Caco-2 (cell line): Measurements from ENCODE around the gene CTXND1. TPM values are rescaled to one million over a fixed set of nuclear protein-coding genes. Genes with fewer than 3 reads are reported as not detected.

Experiments
- BruUV-seq: library from RNA; stranded (reverse); fragments of 400-500 nt; replicated peaks from 2 replicates; lab custom pipeline; 2021; lab: Mats Ljungman, UMichigan
- CTCF ChIA-PET: fragments of 300-600 bp; sonication (Branson Sonifier 250); formaldehyde crosslinking; loops from one replicate; lab custom pipeline; 2022; ENCODE audit warnings: antibody characterized with exemption; lab: Charles Lee
- POLR2A ChIA-PET: fragments of 300-600 bp; sonication (Branson Sonifier 250); formaldehyde crosslinking; loops from one replicate; lab custom pipeline; 2022; ENCODE audit warnings: antibody characterized with exemption; lab: Charles Lee
- DNase-seq, 2 experiments: peaks; one replicate each; pipeline versions ENCODE4 v3.0.0 to v3.0.0-alpha.2; 2020 to 2022
- H3K27me3 ChIP-seq: replicated peaks from 2 replicates; pipeline ENCODE4 v1.6.0; 2011; ENCODE audit warnings: low read length; ENCODE audit not compliant: control insufficient read depth, insufficient read depth
- H3K36me3 ChIP-seq: 2 replicates; pipeline ENCODE4 v1.5.1; 2011; ENCODE audit warnings: low read length; ENCODE audit not compliant: control insufficient read depth, insufficient read depth
- H3K4me1 ChIP-seq: fragments of 250-450 bp; sonication (Bioruptor Pico); 2 replicates; pipeline ENCODE4 v1.5.1; 2020; ENCODE audit warnings: mild to moderate bottlenecking
- H3K4me3 ChIP-seq: 2 replicates; pipeline ENCODE4 v1.5.1; 2011; ENCODE audit warnings: low read depth, mild to moderate bottlenecking, control low read depth, low read length
- H3K9me3 ChIP-seq: fragments of 250-450 bp; sonication (Bioruptor Pico); 2 replicates; pipeline ENCODE4 v1.5.1; 2020; ENCODE audit warnings: mild to moderate bottlenecking, moderate library complexity
- H3K27ac Mint-ChIP-seq: one replicate; pipeline ENCODE4 v1.8.0; 2022; ENCODE audit warnings: mixed read lengths; ENCODE audit not compliant: unreplicated experiment
- H3K27me3 Mint-ChIP-seq: one replicate; pipeline ENCODE4 v1.8.0; 2022; ENCODE audit warnings: mixed read lengths; ENCODE audit not compliant: insufficient read depth, unreplicated experiment
- H3K36me3 Mint-ChIP-seq: one replicate; pipeline ENCODE4 v1.8.0; 2022; ENCODE audit warnings: mild to moderate bottlenecking, mixed read lengths; ENCODE audit not compliant: insufficient read depth, unreplicated experiment
- H3K4me1 Mint-ChIP-seq: one replicate; pipeline ENCODE4 v1.8.0; 2022; ENCODE audit warnings: low read depth, mixed read lengths; ENCODE audit not compliant: unreplicated experiment
- H3K4me3 Mint-ChIP-seq: one replicate; pipeline ENCODE4 v1.8.0; 2022; ENCODE audit warnings: mild to moderate bottlenecking, moderate library complexity, mixed read lengths; ENCODE audit not compliant: unreplicated experiment
- H3K9me3 Mint-ChIP-seq: one replicate; pipeline ENCODE4 v1.8.0; 2022; ENCODE audit warnings: mixed read lengths; ENCODE audit not compliant: unreplicated experiment
- CTCF ChIP-seq, 2 experiments: fragments of 200-600 bp in 1 of 2; IDR thresholded peaks; 1 replicate in 1 of 2; 2 replicates in 1 of 2; pipeline versions ENCODE4 v1.5.1 to v1.8.0; 2011 to 2022; ENCODE audit warnings: antibody characterized with exemption in 1 of 2, control low read depth in 1 of 2, inconsistent platforms in 1 of 2, low read depth in 1 of 2, low read length in 1 of 2, mild to moderate bottlenecking in 1 of 2, moderate library complexity in 1 of 2; ENCODE audit not compliant: insufficient read depth in 1 of 2, severe bottlenecking in 1 of 2, unreplicated experiment in 1 of 2
- intact Hi-C: fragments of 100-400 bp; cut with micrococcal nuclease; formaldehyde crosslinking; loops from one replicate; pipeline ENCODE4 v1.10.0; 2022; ENCODE audit not compliant: unreplicated experiment
- total RNA-seq: library from RNA; stranded (reverse); gene quantifications from 2 replicates; pipeline ENCODE4 v1.2.3, GENCODE V29; 2022

The CTXND1 gene
- total RNA-seq, 1 experiment from 2014 or later = 0.05 TPM

DNA sequence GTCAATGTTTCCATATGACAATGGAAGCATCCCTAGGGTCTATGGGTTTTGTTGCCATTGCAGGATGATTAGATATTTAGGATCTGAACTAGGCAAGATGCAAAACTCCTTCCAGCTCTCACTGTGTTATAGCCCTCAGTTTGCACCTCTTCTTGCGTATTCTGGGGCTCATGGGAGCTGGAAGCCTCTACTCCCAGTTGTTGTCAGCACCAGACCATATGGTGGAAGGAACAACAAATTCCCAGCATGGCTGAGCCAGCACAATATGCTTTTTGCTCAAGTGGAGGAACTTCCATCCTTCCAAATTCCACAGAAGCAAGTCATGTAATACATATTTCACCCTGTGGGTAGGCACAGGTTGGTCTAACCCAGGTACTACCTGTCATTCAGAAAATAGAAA is 18.5 kb upstream of the CTXND1 start:
- Histone ChIP-seq H3K9me3 (no peaks in the 10 kb centered on the region), H3K27me3 (no peaks in the 10 kb centered on the region; the same call in 1 of the 2 replicates), H3K4me1 (no peaks in the 10 kb centered on the region), H3K36me3 (no peaks in the 10 kb centered on the region), H3K4me3 (no peak overlapping the region)
- intact Hi-C loops = no loop called here
- Mint-ChIP-seq H3K9me3 (no peaks in the 10 kb centered on the region), H3K27me3 (peaks cover 21% of the 10 kb centered on the region), H3K27ac (no peak overlapping the region), H3K36me3 (no peaks in the 10 kb centered on the region), H3K4me3 (no peak overlapping the region), H3K4me1 (no peaks in the 10 kb centered on the region)
- BruUV-seq = no TSS peak
- ChIA-PET CTCF (no interaction called here), POLR2A (no interaction called here)
- no peak for DNase-seq
- no peak for TF ChIP-seq CTCF (IDR thresholded peaks at IDR 0.05; ENCODE audit: insufficient read depth in 1 of 2, low read depth in 1 of 2, low read length in 1 of 2, severe bottlenecking in 1 of 2, unreplicated experiment in 1 of 2)

DNA sequence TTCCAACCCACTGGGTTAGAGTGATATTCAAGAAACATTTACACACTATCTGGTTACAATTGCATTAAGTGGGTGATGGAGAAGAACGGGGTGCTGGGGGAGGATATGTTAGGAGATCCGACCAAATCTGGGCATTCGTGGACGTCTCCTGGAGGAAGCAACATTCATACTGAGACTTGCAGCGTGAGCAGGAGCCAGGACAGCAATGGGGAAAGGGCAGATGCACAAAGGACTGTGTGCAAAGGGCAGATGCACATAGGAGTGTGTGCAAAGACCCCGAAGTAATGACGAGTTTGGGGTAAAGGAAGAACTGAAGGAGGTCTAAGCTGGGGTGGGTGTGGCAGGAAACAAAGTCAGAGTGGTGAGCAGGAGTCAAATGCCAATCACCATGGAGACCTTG is 16.1 kb upstream of the CTXND1 start:
- peaks cover 21% of the 10 kb centered on the region for H3K27me3 Mint-ChIP-seq
- DNase-seq = no peak
- no peaks in the 10 kb centered on the region for H3K4me1 Mint-ChIP-seq
- ChIA-PET POLR2A (no interaction called here), CTCF (no interaction called here)
- intact Hi-C loops = no loop called here
- H3K9me3 Mint-ChIP-seq = no peaks in the 10 kb centered on the region
- H3K36me3 Mint-ChIP-seq = no peaks in the 10 kb centered on the region
- Histone ChIP-seq H3K27me3 (no peaks in the 10 kb centered on the region; the same call in none of the 2 replicates), H3K4me3 (no peak overlapping the region), H3K4me1 (no peaks in the 10 kb centered on the region), H3K9me3 (no peaks in the 10 kb centered on the region), H3K36me3 (no peaks in the 10 kb centered on the region)
- H3K4me3 Mint-ChIP-seq = no peak overlapping the region
- TF ChIP-seq CTCF (IDR thresholded peaks at IDR 0.05; ENCODE audit: insufficient read depth in 1 of 2, low read depth in 1 of 2, low read length in 1 of 2, severe bottlenecking in 1 of 2, unreplicated experiment in 1 of 2) = no peak
- H3K27ac Mint-ChIP-seq = no peak overlapping the region
- BruUV-seq = no TSS peak

DNA sequence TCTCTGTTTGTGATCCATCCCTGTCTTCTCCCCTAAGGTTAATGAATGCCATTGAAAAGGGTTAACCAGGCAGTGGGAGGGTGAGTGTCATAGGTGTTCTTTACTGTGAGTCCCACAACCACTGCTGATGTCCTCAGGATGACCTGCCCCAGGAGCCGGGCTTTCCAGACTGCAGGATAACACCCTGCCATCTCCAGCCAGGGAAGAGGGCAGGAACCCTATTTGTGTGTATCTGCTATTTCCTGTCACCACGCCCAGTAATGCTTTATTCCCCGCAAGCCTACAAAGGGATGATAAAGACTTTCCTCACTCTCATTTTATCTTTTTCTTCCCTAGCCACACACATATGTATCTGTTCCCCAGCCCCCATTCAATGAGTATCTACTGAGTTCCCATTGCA is 15.6 kb upstream of the CTXND1 start:
- Mint-ChIP-seq H3K4me3 (no peak overlapping the region), H3K36me3 (no peaks in the 10 kb centered on the region), H3K9me3 (no peaks in the 10 kb centered on the region), H3K4me1 (no peaks in the 10 kb centered on the region), H3K27me3 (peaks cover 21% of the 10 kb centered on the region), H3K27ac (no peak overlapping the region)
- no peak for TF ChIP-seq CTCF (IDR thresholded peaks at IDR 0.05; ENCODE audit: insufficient read depth in 1 of 2, low read depth in 1 of 2, low read length in 1 of 2, severe bottlenecking in 1 of 2, unreplicated experiment in 1 of 2)
- CTCF ChIA-PET = no interaction called here
- H3K4me1 ChIP-seq = no peaks in the 10 kb centered on the region
- no peaks in the 10 kb centered on the region for H3K9me3 ChIP-seq
- intact Hi-C loops = no loop called here
- H3K27me3 ChIP-seq = no peaks in the 10 kb centered on the region; the same call in none of the 2 replicates
- DNase-seq = no peak
- no TSS peak for BruUV-seq
- no peak overlapping the region for H3K4me3 ChIP-seq
- no peaks in the 10 kb centered on the region for H3K36me3 ChIP-seq
- POLR2A ChIA-PET = no interaction called here
